Activated naive CD4-positive, alpha-beta T cell treated with anti-CD3 and anti-CD28 coated beads, Interleukin-2, amount 50 U/mL, for 24 hours (primary cell): ENCODE data around the gene RGS1.

Experiments used
- H3K27ac Mint-ChIP-seq: one replicate; pipeline ENCODE4 v1.8.0; 2021; ENCODE audit warnings: mild to moderate bottlenecking, mixed read lengths
- H3K27me3 Mint-ChIP-seq: one replicate; pipeline ENCODE4 v1.8.0; 2021; ENCODE audit warnings: mixed read lengths
- H3K36me3 Mint-ChIP-seq: one replicate; pipeline ENCODE4 v1.8.0; 2021; ENCODE audit warnings: mixed read lengths
- H3K4me1 Mint-ChIP-seq: one replicate; pipeline ENCODE4 v1.8.0; 2021; ENCODE audit warnings: mixed read lengths
- H3K4me3 Mint-ChIP-seq: one replicate; pipeline ENCODE4 v1.8.0; 2021; ENCODE audit warnings: mild to moderate bottlenecking, mixed read lengths
- H3K9me3 Mint-ChIP-seq: one replicate; pipeline ENCODE4 v1.8.0; 2021; ENCODE audit warnings: mixed read lengths

The RGS1 gene

DNA sequence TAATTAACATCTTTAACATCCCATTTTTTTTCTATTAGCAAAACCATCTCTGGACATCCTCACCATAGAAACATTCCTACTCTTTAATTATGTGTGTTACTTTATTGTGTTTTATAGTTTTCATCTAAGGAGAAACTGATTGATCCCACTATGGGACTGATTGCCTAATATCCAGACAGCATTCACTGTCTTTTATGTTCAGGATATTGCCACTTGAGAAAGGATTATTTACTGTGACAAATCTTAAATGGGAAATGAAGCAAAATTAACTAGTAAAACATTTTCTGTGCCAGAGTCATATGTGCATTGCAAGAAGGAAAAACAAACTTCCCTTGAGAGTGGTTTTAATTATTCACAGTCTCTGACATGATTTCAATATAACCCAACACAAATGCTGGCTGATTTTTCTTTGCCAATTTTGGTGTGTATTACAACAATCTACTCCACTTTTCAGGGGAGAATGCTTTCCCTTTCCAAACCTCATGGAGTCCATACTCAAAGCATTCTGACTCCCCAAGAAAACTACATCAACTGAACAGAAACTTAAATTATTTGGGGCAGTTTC lies 44.6 kb downstream of the RGS1 start:
- H3K27ac Mint-ChIP-seq = no peak overlapping the region
- H3K27me3 Mint-ChIP-seq = peaks cover 9% of the 10 kb centered on the region
- no peak overlapping the region for H3K4me3 Mint-ChIP-seq
- no peaks in the 10 kb centered on the region for H3K9me3 Mint-ChIP-seq
- no peaks in the 10 kb centered on the region for H3K4me1 Mint-ChIP-seq
- H3K36me3 Mint-ChIP-seq = no peaks in the 10 kb centered on the region

DNA sequence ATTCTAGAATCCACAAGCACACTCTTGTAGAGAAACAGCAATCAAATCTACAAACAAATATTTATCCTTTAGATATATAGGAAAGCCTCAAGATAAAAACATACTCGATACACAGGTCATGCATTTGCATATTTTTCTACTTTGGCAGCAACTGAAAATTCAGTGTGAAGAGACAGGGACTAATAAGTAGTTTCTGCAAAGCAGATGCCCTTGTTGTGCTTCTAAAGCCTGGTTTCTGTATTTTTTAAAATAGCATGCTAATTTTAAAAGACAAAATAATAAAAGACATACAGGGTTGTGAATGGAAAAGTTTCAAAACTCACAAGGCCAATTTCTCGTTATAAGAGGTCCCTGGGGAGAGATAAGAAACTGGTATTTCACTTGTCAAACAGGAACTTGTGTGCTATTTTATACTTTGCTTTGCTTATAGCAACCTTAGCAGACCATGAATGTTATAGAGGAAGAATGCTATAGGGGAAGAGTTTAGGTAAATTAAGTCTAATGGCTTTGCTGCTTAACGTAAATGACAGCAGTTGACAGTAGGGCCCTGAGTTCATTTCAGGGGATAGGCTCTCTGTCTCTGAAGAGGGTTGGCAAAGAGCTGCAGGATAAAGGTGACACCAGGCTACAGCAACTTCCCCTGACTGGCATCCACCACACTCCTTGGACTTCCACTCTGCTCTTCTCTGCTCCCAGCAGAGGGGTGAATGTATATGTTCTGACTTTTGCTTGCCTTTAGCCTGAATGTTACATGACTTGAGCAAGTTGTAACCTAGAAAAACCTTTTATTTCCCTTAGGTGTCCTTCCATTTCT lies 51.0 kb downstream of the RGS1 start:
- H3K4me3 Mint-ChIP-seq = no peak overlapping the region
- H3K9me3 Mint-ChIP-seq = no peaks in the 10 kb centered on the region
- no peaks in the 10 kb centered on the region for H3K4me1 Mint-ChIP-seq
- H3K27me3 Mint-ChIP-seq = peaks cover 17% of the 10 kb centered on the region
- H3K27ac Mint-ChIP-seq = no peak overlapping the region
- no peaks in the 10 kb centered on the region for H3K36me3 Mint-ChIP-seq

DNA sequence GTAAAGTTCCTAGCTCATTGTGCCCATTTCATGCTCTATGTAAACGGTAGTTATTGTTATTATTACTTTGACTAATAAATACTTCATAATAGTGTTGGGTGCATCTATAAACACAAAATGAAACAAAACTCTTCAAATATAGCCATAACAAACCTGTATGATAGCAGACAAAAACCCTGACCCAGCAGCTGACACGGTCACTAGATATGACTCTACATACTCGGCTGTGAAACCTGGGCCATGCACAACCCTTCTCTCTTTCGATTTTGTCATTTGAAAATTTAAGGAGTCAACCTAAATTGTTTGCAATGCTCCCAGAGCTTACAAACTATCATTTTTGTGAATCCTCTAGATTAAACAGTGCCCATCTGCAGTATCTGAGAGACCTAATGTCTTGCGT lies 52.3 kb downstream of the RGS1 start:
- no peaks in the 10 kb centered on the region for H3K9me3 Mint-ChIP-seq
- no peaks in the 10 kb centered on the region for H3K36me3 Mint-ChIP-seq
- H3K27me3 Mint-ChIP-seq = peaks cover 15% of the 10 kb centered on the region
- H3K4me1 Mint-ChIP-seq = no peaks in the 10 kb centered on the region
- no peak overlapping the region for H3K4me3 Mint-ChIP-seq
- no peak overlapping the region for H3K27ac Mint-ChIP-seq

DNA sequence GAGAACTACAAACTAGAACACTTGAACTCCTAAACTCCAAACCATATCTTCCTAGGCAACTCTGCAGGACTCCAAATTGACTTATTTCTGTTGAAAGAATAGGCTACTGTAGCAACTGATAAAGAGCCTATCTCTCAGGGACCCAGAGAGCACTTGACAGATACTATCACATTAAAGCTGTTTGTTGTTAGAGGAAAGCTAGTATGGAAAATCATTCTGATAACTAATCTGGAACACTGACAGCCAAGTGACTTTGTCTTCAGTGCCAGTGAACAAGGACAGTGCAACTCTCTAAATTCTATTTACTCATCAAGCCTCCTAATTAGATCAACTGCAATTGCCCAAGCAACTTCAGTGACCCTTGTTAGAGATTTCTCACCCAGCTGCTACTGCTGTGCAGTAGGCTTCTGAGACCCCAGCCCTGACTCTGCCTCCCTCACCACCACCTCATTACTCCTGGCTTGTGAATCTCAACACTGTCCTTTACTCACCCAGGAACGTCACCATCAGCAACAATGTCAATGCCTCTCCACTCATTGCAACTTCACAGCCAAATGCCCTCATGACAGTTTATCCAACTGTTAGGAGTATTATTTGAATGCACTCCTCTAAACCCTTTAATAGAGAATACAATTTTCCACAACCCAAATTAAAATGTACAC lies 53.0 kb downstream of the RGS1 start:
- no peak overlapping the region for H3K4me3 Mint-ChIP-seq
- peaks cover 18% of the 10 kb centered on the region for H3K27me3 Mint-ChIP-seq
- no peaks in the 10 kb centered on the region for H3K36me3 Mint-ChIP-seq
- no peak overlapping the region for H3K27ac Mint-ChIP-seq
- H3K4me1 Mint-ChIP-seq = no peaks in the 10 kb centered on the region
- no peaks in the 10 kb centered on the region for H3K9me3 Mint-ChIP-seq

DNA sequence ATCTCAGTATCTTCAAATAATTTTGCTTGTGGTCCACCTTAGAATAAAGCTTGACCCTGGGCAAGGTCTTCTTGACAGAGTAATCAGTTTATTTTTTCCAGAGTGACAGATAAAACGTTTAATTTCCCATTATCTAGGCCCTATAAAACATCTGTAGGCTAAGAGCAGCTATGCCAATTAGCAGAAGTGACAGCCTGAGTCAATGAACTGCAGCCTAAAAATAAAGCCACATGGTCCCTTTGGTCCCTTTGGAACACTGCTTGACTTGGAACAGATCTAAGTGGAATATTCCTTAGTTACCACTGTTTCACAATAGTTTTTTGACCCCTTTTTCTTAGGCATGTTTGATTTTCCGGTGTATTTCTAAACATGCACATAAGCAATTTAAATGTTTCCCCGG lies 54.0 kb downstream of the RGS1 start:
- H3K27ac Mint-ChIP-seq = no peak overlapping the region
- no peaks in the 10 kb centered on the region for H3K36me3 Mint-ChIP-seq
- no peak overlapping the region for H3K4me3 Mint-ChIP-seq
- H3K4me1 Mint-ChIP-seq = no peaks in the 10 kb centered on the region
- no peaks in the 10 kb centered on the region for H3K9me3 Mint-ChIP-seq
- peaks cover 10% of the 10 kb centered on the region for H3K27me3 Mint-ChIP-seq
